ENCODE measurements around the gene C16orf92.

Gene C16orf92

DNA sequence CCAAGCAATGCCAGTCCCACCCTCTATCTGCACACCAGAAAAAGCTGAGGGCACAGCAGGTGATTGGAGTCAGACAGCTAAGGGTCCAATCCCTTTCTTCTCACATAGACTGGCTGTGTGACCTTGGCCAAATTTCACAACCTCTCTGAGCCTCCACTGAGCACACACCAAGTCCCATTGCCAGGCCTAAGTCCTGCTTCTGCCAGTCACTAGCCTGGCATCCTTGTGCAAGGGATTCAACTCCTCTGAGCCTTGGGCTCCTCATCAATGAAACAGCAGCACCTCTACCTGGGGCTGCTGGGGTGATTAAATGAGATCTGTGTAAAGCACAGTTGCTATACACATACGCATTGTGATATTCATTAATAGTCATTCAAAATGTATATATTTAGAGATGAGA, 23.6 kb downstream of the C16orf92 start:
- ATAC-seq: no peak
- no peak for TF ChIP-seq ZC3H10 (CRISPR knock-in tag; IDR thresholded peaks at IDR 0.05)
- TF ChIP-seq ARNTL (CRISPR knock-in tag; IDR thresholded peaks at IDR 0.05; ENCODE audit: borderline replicate concordance, low read depth): no peak
- TF ChIP-seq SNAI2 (CRISPR knock-in tag; IDR thresholded peaks at IDR 0.05): no peak
- TF ChIP-seq GLIS3 (CRISPR knock-in tag; IDR thresholded peaks at IDR 0.05): no peak
- TF ChIP-seq BACH2 (CRISPR knock-in tag; IDR thresholded peaks at IDR 0.05; ENCODE audit: borderline replicate concordance): no peak
- TF ChIP-seq, protein P1, sequence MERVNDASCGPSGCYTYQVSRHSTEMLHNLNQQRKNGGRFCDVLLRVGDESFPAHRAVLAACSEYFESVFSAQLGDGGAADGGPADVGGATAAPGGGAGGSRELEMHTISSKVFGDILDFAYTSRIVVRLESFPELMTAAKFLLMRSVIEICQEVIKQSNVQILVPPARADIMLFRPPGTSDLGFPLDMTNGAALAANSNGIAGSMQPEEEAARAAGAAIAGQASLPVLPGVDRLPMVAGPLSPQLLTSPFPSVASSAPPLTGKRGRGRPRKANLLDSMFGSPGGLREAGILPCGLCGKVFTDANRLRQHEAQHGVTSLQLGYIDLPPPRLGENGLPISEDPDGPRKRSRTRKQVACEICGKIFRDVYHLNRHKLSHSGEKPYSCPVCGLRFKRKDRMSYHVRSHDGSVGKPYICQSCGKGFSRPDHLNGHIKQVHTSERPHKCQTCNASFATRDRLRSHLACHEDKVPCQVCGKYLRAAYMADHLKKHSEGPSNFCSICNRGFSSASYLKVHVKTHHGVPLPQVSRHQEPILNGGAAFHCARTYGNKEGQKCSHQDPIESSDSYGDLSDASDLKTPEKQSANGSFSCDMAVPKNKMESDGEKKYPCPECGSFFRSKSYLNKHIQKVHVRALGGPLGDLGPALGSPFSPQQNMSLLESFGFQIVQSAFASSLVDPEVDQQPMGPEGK (CRISPR knock-in tag; IDR thresholded peaks at IDR 0.05; ENCODE audit: borderline replicate concordance): no peak
- no peak for TF ChIP-seq ZNF565 (CRISPR knock-in tag; conservative IDR thresholded peaks at IDR 0.05; ENCODE audit: low read depth)
- TF ChIP-seq, protein P2, sequence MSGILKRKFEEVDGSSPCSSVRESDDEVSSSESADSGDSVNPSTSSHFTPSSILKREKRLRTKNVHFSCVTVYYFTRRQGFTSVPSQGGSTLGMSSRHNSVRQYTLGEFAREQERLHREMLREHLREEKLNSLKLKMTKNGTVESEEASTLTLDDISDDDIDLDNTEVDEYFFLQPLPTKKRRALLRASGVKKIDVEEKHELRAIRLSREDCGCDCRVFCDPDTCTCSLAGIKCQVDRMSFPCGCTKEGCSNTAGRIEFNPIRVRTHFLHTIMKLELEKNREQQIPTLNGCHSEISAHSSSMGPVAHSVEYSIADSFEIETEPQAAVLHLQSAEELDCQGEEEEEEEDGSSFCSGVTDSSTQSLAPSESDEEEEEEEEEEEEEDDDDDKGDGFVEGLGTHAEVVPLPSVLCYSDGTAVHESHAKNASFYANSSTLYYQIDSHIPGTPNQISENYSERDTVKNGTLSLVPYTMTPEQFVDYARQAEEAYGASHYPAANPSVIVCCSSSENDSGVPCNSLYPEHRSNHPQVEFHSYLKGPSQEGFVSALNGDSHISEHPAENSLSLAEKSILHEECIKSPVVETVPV (CRISPR knock-in tag; IDR thresholded peaks at IDR 0.05): no peak
- no peak for TF ChIP-seq ESRRG (CRISPR knock-in tag; IDR thresholded peaks at IDR 0.05)
- TF ChIP-seq, protein P3, sequence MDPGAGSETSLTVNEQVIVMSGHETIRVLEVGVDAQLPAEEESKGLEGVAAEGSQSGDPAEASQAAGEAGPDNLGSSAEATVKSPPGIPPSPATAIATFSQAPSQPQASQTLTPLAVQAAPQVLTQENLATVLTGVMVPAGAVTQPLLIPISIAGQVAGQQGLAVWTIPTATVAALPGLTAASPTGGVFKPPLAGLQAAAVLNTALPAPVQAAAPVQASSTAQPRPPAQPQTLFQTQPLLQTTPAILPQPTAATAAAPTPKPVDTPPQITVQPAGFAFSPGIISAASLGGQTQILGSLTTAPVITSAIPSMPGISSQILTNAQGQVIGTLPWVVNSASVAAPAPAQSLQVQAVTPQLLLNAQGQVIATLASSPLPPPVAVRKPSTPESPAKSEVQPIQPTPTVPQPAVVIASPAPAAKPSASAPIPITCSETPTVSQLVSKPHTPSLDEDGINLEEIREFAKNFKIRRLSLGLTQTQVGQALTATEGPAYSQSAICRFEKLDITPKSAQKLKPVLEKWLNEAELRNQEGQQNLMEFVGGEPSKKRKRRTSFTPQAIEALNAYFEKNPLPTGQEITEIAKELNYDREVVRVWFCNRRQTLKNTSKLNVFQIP (CRISPR knock-in tag; IDR thresholded peaks at IDR 0.05; ENCODE audit: borderline replicate concordance, low read depth): no peak
- TF ChIP-seq TCF4 (CRISPR knock-in tag; IDR thresholded peaks at IDR 0.05; ENCODE audit: borderline replicate concordance): no peak
- TF ChIP-seq, protein P4, sequence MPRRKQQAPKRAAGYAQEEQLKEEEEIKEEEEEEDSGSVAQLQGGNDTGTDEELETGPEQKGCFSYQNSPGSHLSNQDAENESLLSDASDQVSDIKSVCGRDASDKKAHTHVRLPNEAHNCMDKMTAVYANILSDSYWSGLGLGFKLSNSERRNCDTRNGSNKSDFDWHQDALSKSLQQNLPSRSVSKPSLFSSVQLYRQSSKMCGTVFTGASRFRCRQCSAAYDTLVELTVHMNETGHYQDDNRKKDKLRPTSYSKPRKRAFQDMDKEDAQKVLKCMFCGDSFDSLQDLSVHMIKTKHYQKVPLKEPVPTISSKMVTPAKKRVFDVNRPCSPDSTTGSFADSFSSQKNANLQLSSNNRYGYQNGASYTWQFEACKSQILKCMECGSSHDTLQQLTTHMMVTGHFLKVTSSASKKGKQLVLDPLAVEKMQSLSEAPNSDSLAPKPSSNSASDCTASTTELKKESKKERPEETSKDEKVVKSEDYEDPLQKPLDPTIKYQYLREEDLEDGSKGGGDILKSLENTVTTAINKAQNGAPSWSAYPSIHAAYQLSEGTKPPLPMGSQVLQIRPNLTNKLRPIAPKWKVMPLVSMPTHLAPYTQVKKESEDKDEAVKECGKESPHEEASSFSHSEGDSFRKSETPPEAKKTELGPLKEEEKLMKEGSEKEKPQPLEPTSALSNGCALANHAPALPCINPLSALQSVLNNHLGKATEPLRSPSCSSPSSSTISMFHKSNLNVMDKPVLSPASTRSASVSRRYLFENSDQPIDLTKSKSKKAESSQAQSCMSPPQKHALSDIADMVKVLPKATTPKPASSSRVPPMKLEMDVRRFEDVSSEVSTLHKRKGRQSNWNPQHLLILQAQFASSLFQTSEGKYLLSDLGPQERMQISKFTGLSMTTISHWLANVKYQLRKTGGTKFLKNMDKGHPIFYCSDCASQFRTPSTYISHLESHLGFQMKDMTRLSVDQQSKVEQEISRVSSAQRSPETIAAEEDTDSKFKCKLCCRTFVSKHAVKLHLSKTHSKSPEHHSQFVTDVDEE (CRISPR knock-in tag; IDR thresholded peaks at IDR 0.05): no peak
- no peak for TF ChIP-seq ISL1 (CRISPR knock-in tag; IDR thresholded peaks at IDR 0.05)
- no peak for TF ChIP-seq ZNF70 (CRISPR knock-in tag; IDR thresholded peaks at IDR 0.05)
- TF ChIP-seq RARB (CRISPR knock-in tag; IDR thresholded peaks at IDR 0.05): no peak

DNA sequence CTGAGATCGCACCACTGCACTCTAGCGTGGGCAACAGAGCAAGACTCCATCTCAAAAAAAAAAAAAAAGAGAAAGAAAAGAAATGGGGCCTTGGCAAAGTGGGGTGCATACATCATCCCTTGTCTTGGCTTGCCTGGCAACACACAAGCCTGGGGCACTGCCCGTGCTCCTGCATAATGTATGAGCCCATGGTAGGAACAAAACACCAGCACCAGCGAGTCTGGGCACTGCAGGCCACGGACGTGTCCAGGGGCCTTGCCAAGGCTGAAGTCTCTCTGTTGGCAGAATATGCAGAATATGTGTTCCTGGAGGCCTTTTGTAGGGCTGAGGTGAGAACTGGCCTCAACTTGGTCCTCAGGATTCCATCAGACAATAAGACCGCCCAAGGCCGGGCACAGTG, 26.9 kb downstream of the C16orf92 start:
- no peak for ATAC-seq
- TF ChIP-seq ZC3H10 (CRISPR knock-in tag; IDR thresholded peaks at IDR 0.05): no peak
- TF ChIP-seq, protein P2 (CRISPR knock-in tag; IDR thresholded peaks at IDR 0.05): no peak
- no peak for TF ChIP-seq ZNF565 (CRISPR knock-in tag; conservative IDR thresholded peaks at IDR 0.05; ENCODE audit: low read depth)
- no peak for TF ChIP-seq ISL1 (CRISPR knock-in tag; IDR thresholded peaks at IDR 0.05)
- no peak for TF ChIP-seq SNAI2 (CRISPR knock-in tag; IDR thresholded peaks at IDR 0.05)
- TF ChIP-seq GLIS3 (CRISPR knock-in tag; IDR thresholded peaks at IDR 0.05): no peak
- TF ChIP-seq, protein P4 (CRISPR knock-in tag; IDR thresholded peaks at IDR 0.05): no peak
- TF ChIP-seq PPARA (CRISPR knock-in tag; IDR thresholded peaks at IDR 0.05; ENCODE audit: borderline replicate concordance): no peak
- TF ChIP-seq TOX (CRISPR knock-in tag; IDR thresholded peaks at IDR 0.05; ENCODE audit: borderline replicate concordance): no peak
- TF ChIP-seq RARB (CRISPR knock-in tag; IDR thresholded peaks at IDR 0.05): no peak
- no peak for TF ChIP-seq CSDC2 (CRISPR knock-in tag; IDR thresholded peaks at IDR 0.05)
- no peak for TF ChIP-seq ZFP30 (CRISPR knock-in tag; IDR thresholded peaks at IDR 0.05)
- TF ChIP-seq ZNF70 (CRISPR knock-in tag; IDR thresholded peaks at IDR 0.05): no peak
- no peak for TF ChIP-seq ZFP3 (CRISPR knock-in tag; IDR thresholded peaks at IDR 0.05)
- no peak for TF ChIP-seq ESRRG (CRISPR knock-in tag; IDR thresholded peaks at IDR 0.05)
- no peak for TF ChIP-seq TCF4 (CRISPR knock-in tag; IDR thresholded peaks at IDR 0.05; ENCODE audit: borderline replicate concordance)
- TF ChIP-seq, protein P3 (CRISPR knock-in tag; IDR thresholded peaks at IDR 0.05; ENCODE audit: borderline replicate concordance, low read depth): no peak
- TF ChIP-seq OSR1 (CRISPR knock-in tag; IDR thresholded peaks at IDR 0.05): no peak
- no peak for TF ChIP-seq BACH2 (CRISPR knock-in tag; IDR thresholded peaks at IDR 0.05; ENCODE audit: borderline replicate concordance)
